B cell (primary cell): Measurements from ENCODE around the gene LRFN4. TPM values are rescaled to one million over a fixed set of nuclear protein-coding genes. Genes with fewer than 3 reads are reported as not detected.

Experiments used
- ATAC-seq: fragments of 200-7000 bp; cut with Tn5 transposase; one replicate; pipeline ENCODE4 v1.10.0; 2021; ENCODE audit warnings: low read depth, mild to moderate bottlenecking, moderate number of reproducible peaks, moderate library complexity
- CTCF ChIA-PET: fragments of 350-600 bp; sonication (Branson Sonifier 250); formaldehyde crosslinking; loops from one replicate; lab custom pipeline; 2021; ENCODE audit warnings: antibody characterized with exemption, inconsistent platforms; lab: Charles Lee
- POLR2A ChIA-PET: fragments of 350-600 bp; sonication (Branson Sonifier 250); formaldehyde crosslinking; loops from one replicate; lab custom pipeline; 2021; ENCODE audit warnings: antibody characterized with exemption; lab: Charles Lee
- DNase-seq: peaks from one replicate; pipeline ENCODE4 v3.0.0; 2013
- H2AFZ ChIP-seq: 2 replicates; pipeline ENCODE4 v1.6.1; 2012; ENCODE audit warnings: mild to moderate bottlenecking, low read depth, low read length; ENCODE audit not compliant: insufficient read depth, poor library complexity, severe bottlenecking
- H3K27ac ChIP-seq, 2 donors: 1 replicate in 1 of 2; 2 replicates in 1 of 2; pipeline ENCODE4 v1.5.1; 2012 to 2013; ENCODE audit warnings: low read length in 2 of 2, mild to moderate bottlenecking in 2 of 2, moderate library complexity in 1 of 2
- H3K27me3 ChIP-seq, 4 experiments: fragments of 200-600 bp in 1 of 4; sonication (generic) in 1 of 4; replicated peaks in 1 of 4; 1 replicate in 2 of 4; 2 replicates in 2 of 4; pipeline versions ENCODE4 v1.6.1 to v1.7.0; 2013 to 2016; ENCODE audit warnings: low read length in 3 of 4, mild to moderate bottlenecking in 2 of 4, mixed read lengths in 1 of 4, moderate library complexity in 1 of 4; ENCODE audit not compliant: insufficient read depth in 4 of 4, control insufficient read depth in 3 of 4; ENCODE audit errors: control extremely low read depth in 1 of 4
- H3K36me3 ChIP-seq, 2 experiments: replicated peaks in 1 of 2; 1 replicate in 1 of 2; 2 replicates in 1 of 2; pipeline versions ENCODE4 v1.6.1 to v1.7.1; 2013; ENCODE audit warnings: low read length in 1 of 2; ENCODE audit not compliant: insufficient read depth in 2 of 2, control insufficient read depth in 1 of 2; ENCODE audit errors: control extremely low read depth in 1 of 2, extremely low read depth in 1 of 2
- H3K4me1 ChIP-seq, 2 donors: fragments of 200-600 bp in 1 of 2; sonication (generic) in 1 of 2; 1 replicate in 1 of 2; 2 replicates in 1 of 2; pipeline versions ENCODE4 v1.5.1 to v1.6.1; 2013 to 2017; ENCODE audit warnings: low read length in 2 of 2; ENCODE audit not compliant: control insufficient read depth in 2 of 2, insufficient read depth in 2 of 2
- H3K4me2 ChIP-seq: replicated peaks from 2 replicates; pipeline ENCODE3; 2012; ENCODE audit warnings: mild to moderate bottlenecking, low read depth, low read length; ENCODE audit not compliant: poor library complexity, severe bottlenecking
- H3K4me3 ChIP-seq, 5 experiments: fragments of 200-600 bp in 1 of 5; sonication (generic) in 1 of 5; 1 replicate in 3 of 5; 2 replicates in 2 of 5; pipeline versions ENCODE4 v1.5.1 to v1.7.0; 2011 to 2016; ENCODE audit warnings: low read length in 4 of 5, mild to moderate bottlenecking in 4 of 5, low read depth in 2 of 5, control low read depth in 1 of 5, moderate library complexity in 1 of 5; ENCODE audit not compliant: insufficient read depth in 1 of 5; ENCODE audit errors: control extremely low read depth in 1 of 5, extremely low read depth in 1 of 5
- H3K79me2 ChIP-seq: fragments of 200-600 bp; sonication (generic); one replicate; pipeline ENCODE4 v1.6.0; 2016; ENCODE audit warnings: low read length; ENCODE audit not compliant: control insufficient read depth, insufficient read depth
- H3K9ac ChIP-seq: fragments of 200-600 bp; sonication (generic); 2 replicates; pipeline ENCODE4 v1.6.1; 2017; ENCODE audit warnings: mild to moderate bottlenecking, low read length, moderate library complexity
- H3K9me3 ChIP-seq, 3 donors: one replicate each; pipeline versions ENCODE4 v1.6.1 to v1.7.1; 2013; ENCODE audit warnings: low read length in 2 of 3; ENCODE audit not compliant: control insufficient read depth in 2 of 3, insufficient read depth in 1 of 3; ENCODE audit errors: control extremely low read depth in 1 of 3
- H4K20me1 ChIP-seq: 2 replicates; pipeline ENCODE4 v1.6.0; 2012; ENCODE audit warnings: mild to moderate bottlenecking, low read length; ENCODE audit not compliant: insufficient read depth, control insufficient read depth, poor library complexity, severe bottlenecking
- H3K27ac Mint-ChIP-seq: one replicate; pipeline ENCODE4 v1.8.0; 2021; ENCODE audit warnings: mixed read lengths
- H3K27me3 Mint-ChIP-seq: one replicate; pipeline ENCODE4 v1.8.0; 2021; ENCODE audit warnings: mixed read lengths
- H3K4me1 Mint-ChIP-seq: one replicate; pipeline ENCODE4 v1.8.0; 2021; ENCODE audit warnings: mixed read lengths
- H3K4me3 Mint-ChIP-seq: one replicate; pipeline ENCODE4 v1.8.0; 2021; ENCODE audit warnings: mixed read lengths
- H3K9me3 Mint-ChIP-seq: one replicate; pipeline ENCODE4 v1.8.0; 2022; ENCODE audit warnings: mixed read lengths; ENCODE audit not compliant: insufficient read depth
- CTCF ChIP-seq: fragments of 200-600 bp; IDR thresholded peaks from one replicate; pipeline ENCODE4 v1.8.0; 2022; ENCODE audit warnings: antibody characterized with exemption, mild to moderate bottlenecking
- EZH2 ChIP-seq: IDR thresholded peaks from 2 replicates; pipeline ENCODE4 v1.6.1; 2012; ENCODE audit warnings: borderline replicate concordance, low read depth, mild to moderate bottlenecking, moderate library complexity, low read length; ENCODE audit not compliant: insufficient read depth, poor library complexity, severe bottlenecking
- WGBS: methylation state at CpG from one replicate; pipeline ENCODE4 v1.1.5; 2013; ENCODE audit warnings: missing lambda C conversion rate; ENCODE audit not compliant: insufficient coverage; 5-methylcytosine and 5-hydroxymethylcytosine counted together
- intact Hi-C: fragments of 100-400 bp; cut with micrococcal nuclease; formaldehyde crosslinking; loops from one replicate; pipeline ENCODE4 v1.10.0; 2022
- polyA plus RNA-seq: library from polyadenylated mRNA; depleted of rRNA; stranded (reverse); fragments of >200 nt; gene quantifications from 2 replicates; pipeline ENCODE4 v1.2.3, GENCODE V29; 2012
- total RNA-seq, 2 donors: library from RNA; stranded (reverse); fragments of 120-200 nt in 1 of 2; gene quantifications; 1 replicate in 1 of 2; 2 replicates in 1 of 2; pipeline versions ENCODE4 v1.2.3 to v1.2.4, GENCODE V29; 2013 to 2022

Gene LRFN4
- total and polyA plus RNA-seq, 2 donors (not counting 1 experiment from before 2014, with no cell fraction given): 7.1 to 12.1 TPM

GRCh38 chr11:66901964-66902390, 45.1 kb downstream of the LRFN4 start:
- Histone ChIP-seq H3K27me3 (no peaks in the 10 kb centered on the region), H3K79me2 (no peaks in the 10 kb centered on the region), H2AFZ (no peak overlapping the region), H3K4me2 (no peak overlapping the region), H3K4me1 (no peaks in the 10 kb centered on the region), H3K27ac (no peak overlapping the region), H3K9me3 (no peaks in the 10 kb centered on the region), H3K36me3 (no peaks in the 10 kb centered on the region), H3K4me3 (no peak overlapping the region), H4K20me1 (no peaks in the 10 kb centered on the region), H3K9ac (no peak overlapping the region)
- no peak for TF ChIP-seq CTCF
- TF ChIP-seq EZH2: no peak
- 94% methylated on average over 7 of the region's 7 CpGs for WGBS
- no peak for ATAC-seq
- no peak for DNase-seq
- Mint-ChIP-seq H3K27ac (no peak overlapping the region), H3K9me3 (no peaks in the 10 kb centered on the region), H3K4me3 (no peak overlapping the region), H3K4me1 (no peaks in the 10 kb centered on the region), H3K27me3 (peaks cover 22% of the 10 kb centered on the region)
- intact Hi-C loops: no loop called here
- ChIA-PET CTCF (no interaction called here), POLR2A (no interaction called here)

DNA sequence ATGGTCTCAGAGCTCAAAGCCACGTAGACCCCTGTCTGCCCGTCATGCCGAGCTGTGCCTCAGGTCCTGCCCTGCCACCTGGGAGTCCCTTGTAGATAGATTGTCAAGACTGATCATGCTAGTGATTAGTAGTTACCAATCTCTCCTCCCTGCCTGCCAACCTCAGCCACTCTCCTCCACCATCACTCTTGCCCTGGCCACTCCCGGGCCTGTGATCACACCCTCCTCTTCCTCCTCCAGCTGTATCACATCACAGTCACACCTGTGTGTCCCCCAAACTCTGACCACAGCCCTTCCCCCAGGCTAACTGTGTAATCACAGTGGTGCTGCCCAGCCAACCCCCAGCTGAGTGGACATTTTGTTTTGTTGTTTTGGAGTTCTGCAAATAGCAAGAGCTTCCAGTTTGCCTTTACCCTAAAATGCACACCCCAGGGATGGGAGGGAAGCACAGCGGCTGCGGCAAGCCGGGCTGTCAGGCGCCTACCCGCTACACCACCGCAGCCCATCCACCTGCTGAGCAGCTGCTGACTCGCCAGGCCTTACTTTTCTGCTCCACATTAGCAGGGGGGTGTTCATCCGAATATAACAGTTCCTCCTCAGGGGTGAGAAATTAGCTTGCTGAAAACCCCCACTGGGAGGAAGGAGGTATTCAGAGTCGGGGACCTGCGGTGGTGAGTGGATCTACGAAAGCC, 45.8 kb downstream of the LRFN4 start:
- Histone ChIP-seq H4K20me1 (no peaks in the 10 kb centered on the region), H3K27me3 (no peaks in the 10 kb centered on the region), H3K79me2 (no peaks in the 10 kb centered on the region), H3K36me3 (no peaks in the 10 kb centered on the region), H3K27ac (no peak overlapping the region), H2AFZ (no peak overlapping the region), H3K4me2 (no peak overlapping the region), H3K9me3 (no peaks in the 10 kb centered on the region), H3K9ac (no peak overlapping the region), H3K4me1 (no peaks in the 10 kb centered on the region), H3K4me3 (no peak overlapping the region)
- TF ChIP-seq CTCF (no peak), EZH2 (no peak)
- WGBS: 86% methylated on average over 6 of the region's 15 CpGs
- Mint-ChIP-seq H3K27me3 (peaks cover 25% of the 10 kb centered on the region), H3K4me1 (no peaks in the 10 kb centered on the region), H3K27ac (no peak overlapping the region), H3K9me3 (no peaks in the 10 kb centered on the region), H3K4me3 (no peak overlapping the region)
- ATAC-seq (no peak), DNase-seq (no peak)
- intact Hi-C loops: no loop called here
- ChIA-PET CTCF (interaction anchor here (0.6 kb wide), 1 partner anchor 170 kb away, joined by 5 read pairs; no protein-coding TSS in a partner anchor), POLR2A (no interaction called here)
